ENCODE measurements around the gene ZC3H15.
A peak's percentile ranks its signal among the peaks of the same experiment; 100 is the strongest.
"Not testable (repeated sequence)": the region's sequence is repeated elsewhere in the genome, so short reads cannot be mapped to it uniquely, and the experiment has no call there.

Gene ZC3H15

GRCh38 chr2:186485871-186486650 lies at the start of gene ZC3H15:
Gene ZC3H15, plus strand, starts transcription at chr2:186486260. Its CDS starts 123 bp downstream, at chr2:186486383.
- intact Hi-C loops (cut with DNase I): loop anchor here (10.0 kb wide), 1 partner anchor 109 kb away; the partner anchor contains the start of gene ITGAV
- DNase-seq: peak; percentile 92 to 99 (median 96)

GRCh38 chr2:186437719-186438118 lies 48.3 kb upstream of the ZC3H15 start:
- DNase-seq: no peak
- intact Hi-C loops (cut with DNase I): no loop called here

GRCh38 chr2:186439673-186440095 lies 46.4 kb upstream of the ZC3H15 start:
- intact Hi-C loops (cut with DNase I); DNase-seq: not testable (repeated sequence)

GRCh38 chr2:186440506-186440905 lies 45.6 kb upstream of the ZC3H15 start:
- intact Hi-C loops (cut with DNase I): no loop called here

GRCh38 chr2:186442885-186443284 lies 43.2 kb upstream of the ZC3H15 start:
- intact Hi-C loops (cut with DNase I): no loop called here
- DNase-seq: no peak

More at GRCh38 chr2:186440506-186440905, 45.6 kb upstream of the ZC3H15 start:
- no peak for DNase-seq

- intact Hi-C loops (cut with DNase I): no loop called here
- no peak for DNase-seq
Measured at GRCh38 chr2:186443851-186444250, 42.2 kb upstream of the ZC3H15 start.

- intact Hi-C loops (cut with DNase I): no loop called here
Measured at GRCh38 chr2:186445506-186445905, 40.6 kb upstream of the ZC3H15 start.

GRCh38 chr2:186455613-186456012 lies 30.4 kb upstream of the ZC3H15 start:
- intact Hi-C loops (cut with DNase I): no loop called here
- DNase-seq: no peak

More at GRCh38 chr2:186445506-186445905, 40.6 kb upstream of the ZC3H15 start:
- no peak for DNase-seq

GRCh38 chr2:186456941-186457340 lies 29.1 kb upstream of the ZC3H15 start:
- intact Hi-C loops (cut with DNase I): no loop called here
- DNase-seq: no peak

- no peak for DNase-seq
- intact Hi-C loops (cut with DNase I): no loop called here
Measured at GRCh38 chr2:186457908-186458307, 28.2 kb upstream of the ZC3H15 start.

GRCh38 chr2:186459009-186459408 lies 27.1 kb upstream of the ZC3H15 start:
- no peak for DNase-seq
- intact Hi-C loops (cut with DNase I): no loop called here

GRCh38 chr2:186460465-186460864 lies 25.6 kb upstream of the ZC3H15 start:
- DNase-seq: no peak
- intact Hi-C loops (cut with DNase I): no loop called here

GRCh38 chr2:186466743-186467142 lies 19.3 kb upstream of the ZC3H15 start:
- DNase-seq: no peak
- intact Hi-C loops (cut with DNase I): no loop called here

- no peak for DNase-seq
- intact Hi-C loops (cut with DNase I): no loop called here
Measured at GRCh38 chr2:186467421-186467820, 18.6 kb upstream of the ZC3H15 start.

- peak in 2 of 10 donors; percentile 61 to 63 for DNase-seq
- intact Hi-C loops (cut with DNase I): not testable (repeated sequence)
Measured at GRCh38 chr2:186472722-186473493, 13.2 kb upstream of the ZC3H15 start.

GRCh38 chr2:186474239-186474638 lies 11.8 kb upstream of the ZC3H15 start:
- intact Hi-C loops (cut with DNase I); DNase-seq: not testable (repeated sequence)

GRCh38 chr2:186477790-186478189 lies 8.3 kb upstream of the ZC3H15 start:
- intact Hi-C loops (cut with DNase I): no loop called here
- DNase-seq: no peak

- intact Hi-C loops (cut with DNase I): loop anchor here (10.0 kb wide), 1 partner anchor 114 kb away; the partner anchor contains the start of gene ITGAV
- DNase-seq: no peak
Measured at GRCh38 chr2:186480991-186481390, 5.1 kb upstream of the ZC3H15 start.

- intact Hi-C loops (cut with DNase I): loop anchor here (10.0 kb wide), 1 partner anchor 111 kb away; the partner anchor contains the start of gene ITGAV
- no peak for DNase-seq
Measured at GRCh38 chr2:186484062-186484735, 1.9 kb upstream of the ZC3H15 start.

GRCh38 chr2:186485576-186485870 lies 537 bp upstream of the ZC3H15 start:
- intact Hi-C loops (cut with DNase I): loop anchor here (10.0 kb wide), 1 partner anchor 109 kb away; the partner anchor contains the start of gene ITGAV
- no peak for DNase-seq

All from posterior cingulate gyrus (tissue), 11 donors.